ENCODE data around the gene ARVCF.

The ARVCF gene

DNA sequence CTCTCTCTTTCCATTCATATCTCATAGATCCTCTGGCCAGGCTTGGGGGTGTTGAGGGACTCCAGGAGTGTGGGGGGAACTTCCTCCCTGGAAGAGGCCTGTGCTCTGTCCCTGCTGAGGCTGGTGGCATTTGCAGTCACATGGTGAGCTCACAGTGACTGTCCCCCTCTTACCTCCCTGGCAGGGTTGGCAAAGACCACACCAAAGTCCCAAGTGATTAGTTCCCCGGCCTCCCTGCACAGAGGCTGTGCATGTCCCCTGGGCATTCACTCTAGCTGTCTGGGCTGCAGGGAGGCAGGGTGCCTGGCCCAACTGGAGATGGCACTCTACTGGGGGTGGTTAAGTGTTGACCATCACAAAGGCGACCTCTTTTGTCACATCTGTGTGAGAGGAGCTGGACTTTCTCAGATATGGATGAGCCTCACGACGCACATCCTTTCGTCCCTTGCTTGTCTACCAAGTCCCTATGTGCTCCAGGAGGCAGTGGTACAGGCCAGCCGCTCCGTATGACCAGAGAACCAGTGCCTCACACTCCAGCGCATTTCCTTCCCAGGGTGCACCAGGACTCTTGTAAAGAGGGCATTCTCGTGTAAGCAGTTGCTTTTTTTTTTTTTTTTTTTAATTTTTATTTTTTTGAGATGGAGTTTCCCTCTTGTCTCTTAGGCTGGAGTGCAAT is 13.1 kb upstream of the ARVCF start:
- DNase-seq, result no peak

DNA sequence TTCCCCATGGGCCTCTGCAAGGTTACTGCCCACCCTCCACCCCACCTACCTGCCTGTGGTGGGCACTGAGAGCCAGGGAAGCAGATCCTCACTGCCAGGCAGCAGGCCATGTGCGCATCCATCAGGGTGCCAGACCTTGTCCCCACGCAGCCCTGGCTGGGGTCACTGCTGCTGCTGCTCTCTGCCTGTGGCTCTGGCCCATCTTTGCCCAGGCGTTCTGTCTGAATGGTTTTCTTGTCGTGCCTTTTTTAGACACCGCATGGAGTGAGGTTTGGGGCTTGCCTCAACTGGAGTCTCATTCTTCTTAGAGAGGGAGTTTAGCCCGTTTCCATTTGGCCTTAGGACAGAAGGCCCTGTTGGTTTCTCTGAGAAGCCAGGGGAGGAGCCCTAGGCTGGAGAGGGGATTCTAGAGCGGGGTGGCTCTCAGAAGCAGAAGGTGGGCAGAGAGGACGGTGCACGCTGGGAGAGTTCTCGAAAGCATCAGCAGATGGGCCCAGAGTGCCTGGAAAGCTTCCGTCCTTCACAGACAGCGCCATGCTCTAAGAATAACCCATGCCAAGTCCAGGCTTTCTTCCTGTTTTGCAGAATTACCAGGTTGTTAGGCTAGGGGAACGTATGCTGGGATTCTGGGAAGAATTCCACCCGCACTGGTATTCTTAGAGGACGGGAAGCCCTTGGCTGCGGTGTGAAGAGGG is 12.4 kb upstream of the ARVCF start:
- no peak for DNase-seq

GRCh38 chr22:20027966-20028854 is 11.6 kb upstream of the ARVCF start:
- DNase-seq, result no peak

DNA sequence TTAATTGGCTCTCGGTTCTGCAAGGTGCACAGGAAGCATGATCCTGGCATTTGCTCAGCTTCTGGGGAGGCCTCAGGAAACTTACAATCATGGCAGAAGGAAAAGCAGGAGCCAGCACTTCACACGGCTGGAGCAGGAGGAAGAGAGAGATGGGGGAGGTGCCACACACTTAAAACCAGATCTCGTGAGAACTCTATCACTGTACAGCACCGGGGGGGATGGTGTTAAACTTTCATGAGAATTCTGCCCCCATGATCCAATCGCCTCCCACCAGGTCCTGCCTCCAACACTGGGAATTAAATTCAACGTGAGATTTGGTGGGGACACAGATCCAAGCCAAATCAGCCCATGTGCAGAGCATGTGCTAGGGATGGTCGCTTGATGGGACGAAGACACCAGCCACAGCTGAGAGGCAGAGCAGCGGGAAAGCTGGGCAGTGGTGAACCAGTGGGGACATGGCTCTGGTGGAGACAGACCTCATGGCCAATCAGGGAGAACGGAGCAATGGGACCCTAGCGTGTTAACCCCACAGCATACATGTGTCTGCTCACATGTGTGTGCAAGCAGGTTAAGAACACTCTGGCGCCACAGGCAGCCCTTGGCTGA is 10.5 kb upstream of the ARVCF start:
- DNase-seq, result no peak

- DNase-seq, result no peak
These were observed 9.7 kb upstream of the ARVCF start for GRCh38 chr22:20026204-20026908.

DNA sequence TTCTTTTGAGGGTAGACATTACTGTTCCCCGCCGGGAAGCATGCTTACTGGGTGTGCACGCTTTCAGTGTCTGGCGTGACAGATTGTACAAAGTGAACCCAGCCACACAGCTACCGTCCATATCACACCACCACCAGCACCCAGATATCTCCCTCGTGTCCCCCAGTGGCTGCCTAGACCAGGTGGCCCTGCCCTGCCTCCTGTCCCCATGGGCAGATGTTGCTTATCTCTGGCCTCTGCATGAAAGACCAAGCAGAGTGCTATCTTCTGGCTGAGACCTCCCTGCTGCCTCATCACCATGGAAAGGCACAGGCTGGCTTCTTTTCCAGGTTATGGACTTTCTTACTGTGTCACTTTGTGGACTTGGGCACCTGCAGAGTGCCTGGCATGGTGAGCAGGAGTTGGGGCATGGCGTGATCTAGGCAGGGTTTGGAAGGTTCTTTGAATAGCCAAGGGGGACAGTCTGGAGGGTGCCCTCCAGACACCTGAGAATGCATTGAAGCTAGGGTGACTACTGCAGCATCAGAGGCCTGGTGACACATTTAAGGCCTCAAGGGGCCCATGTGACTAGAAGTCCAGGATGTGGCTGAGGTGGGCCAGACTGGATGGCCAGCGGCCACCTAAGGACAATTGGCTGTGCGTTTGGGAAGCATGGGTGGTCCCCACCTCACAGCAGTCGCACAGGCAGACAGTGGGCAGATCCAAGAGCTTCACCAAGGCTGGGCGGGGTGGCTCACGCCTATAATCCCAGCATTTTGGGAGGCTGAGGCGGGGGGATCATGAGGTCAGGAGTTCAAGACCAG is 9.0 kb upstream of the ARVCF start:
- DNase-seq, result no peak

DNA sequence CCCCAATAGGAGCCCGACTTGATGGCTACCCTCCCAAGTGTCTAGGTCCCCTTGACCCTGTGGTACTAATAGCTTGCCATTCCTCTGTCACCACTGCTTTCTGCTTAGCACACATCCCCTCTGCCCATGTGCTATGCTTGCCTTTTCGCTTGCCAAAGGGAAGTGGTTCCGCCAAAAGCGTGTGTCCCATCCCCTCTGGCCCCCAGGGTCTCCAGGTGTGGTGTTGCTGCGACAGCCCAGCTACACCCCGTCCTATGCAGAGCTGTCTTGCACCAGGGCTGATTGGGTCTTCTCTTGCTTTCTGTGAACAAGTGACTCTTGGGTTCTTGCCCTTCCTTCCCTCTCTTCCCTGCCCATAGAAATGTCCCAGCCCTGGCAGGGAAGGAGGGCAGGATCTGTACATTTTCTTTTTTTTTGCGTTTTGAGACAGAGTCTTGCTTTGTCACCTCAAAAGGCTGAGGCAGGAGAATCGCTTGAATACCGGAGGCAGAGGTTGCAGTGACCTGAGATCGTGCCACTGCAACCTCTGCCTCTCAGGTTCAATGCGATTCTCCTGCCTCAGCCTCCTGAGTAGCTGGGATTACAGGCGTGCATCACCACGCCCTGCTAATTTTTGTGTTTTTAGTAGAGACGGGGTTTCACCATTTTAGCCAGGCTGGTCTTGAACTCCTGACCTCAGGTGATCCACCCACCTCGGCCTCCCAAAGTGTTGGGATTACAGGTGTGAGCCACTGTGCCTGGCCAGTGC is 8.2 kb upstream of the ARVCF start:
- DNase-seq, result no peak

DNA sequence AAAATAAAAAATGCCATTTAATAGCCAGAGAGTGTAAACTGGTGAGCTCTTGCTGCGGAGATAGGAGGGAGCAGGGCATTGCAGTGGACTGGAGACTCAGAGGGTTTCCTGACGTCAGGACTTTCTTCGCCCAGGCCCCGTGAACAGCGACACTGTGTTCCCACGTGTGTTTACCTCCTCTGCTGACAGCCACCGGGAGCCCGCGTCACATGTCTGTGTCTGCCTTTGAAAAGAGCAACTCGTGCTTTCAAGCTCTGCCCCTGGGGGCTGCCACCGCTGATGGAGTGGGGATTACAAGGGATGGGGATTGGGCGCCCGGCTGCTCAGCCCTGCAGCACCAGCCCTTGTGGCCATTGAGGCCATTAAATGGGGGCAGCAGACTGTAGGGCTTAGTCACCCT is 7.6 kb upstream of the ARVCF start:
- no peak for DNase-seq

GRCh38 chr22:20022978-20023613 is 6.5 kb upstream of the ARVCF start:
- DNase-seq, result no peak

- no peak for DNase-seq
These were observed 5.8 kb upstream of the ARVCF start for GRCh38 chr22:20022231-20022977.

GRCh38 chr22:20021196-20022181 is 4.9 kb upstream of the ARVCF start:
- no peak for DNase-seq

DNA sequence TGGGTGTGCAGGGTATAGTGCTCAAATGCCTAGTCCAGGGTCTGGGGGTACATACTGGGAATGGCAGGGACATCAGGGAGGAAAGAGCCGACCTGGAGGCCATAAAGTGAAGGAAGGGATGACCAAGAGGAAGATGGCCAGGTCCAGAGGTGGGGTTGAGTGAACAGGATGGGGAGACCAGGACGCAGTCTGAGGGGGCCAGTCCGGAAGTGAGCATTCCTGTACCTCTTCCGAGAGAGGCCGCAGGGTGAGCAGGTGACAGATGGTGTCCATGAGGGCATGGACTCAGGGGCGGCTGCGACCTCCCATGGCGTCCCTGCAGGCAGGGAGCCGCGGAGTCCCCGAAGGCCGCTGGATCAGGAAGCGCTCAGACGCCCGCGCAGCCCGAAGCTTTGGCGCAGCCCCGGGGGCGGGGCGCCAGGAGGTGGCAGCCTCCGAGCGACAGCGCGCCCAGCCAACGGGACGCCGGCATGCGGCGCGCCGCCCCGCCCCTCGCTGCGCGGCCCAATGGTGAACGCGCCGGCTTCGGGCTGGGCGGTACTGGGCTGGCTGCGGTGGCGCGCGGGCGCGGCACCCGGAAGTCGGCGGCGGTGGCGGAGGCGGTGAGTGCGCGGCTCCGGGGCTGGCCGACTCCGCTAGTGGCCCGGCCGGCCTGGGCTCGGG is 4.0 kb upstream of the ARVCF start, which contains the start of gene TANGO2:
TANGO2 (plus strand) TSS at position 578 of the 663 bp plus-strand sequence. CDS start 15,689 bp downstream, outside the sequence.
- DNase-seq, result peak; percentile 90

GRCh38 chr22:20019661-20020532 is 3.3 kb upstream of the ARVCF start:
- no peak for DNase-seq

DNA sequence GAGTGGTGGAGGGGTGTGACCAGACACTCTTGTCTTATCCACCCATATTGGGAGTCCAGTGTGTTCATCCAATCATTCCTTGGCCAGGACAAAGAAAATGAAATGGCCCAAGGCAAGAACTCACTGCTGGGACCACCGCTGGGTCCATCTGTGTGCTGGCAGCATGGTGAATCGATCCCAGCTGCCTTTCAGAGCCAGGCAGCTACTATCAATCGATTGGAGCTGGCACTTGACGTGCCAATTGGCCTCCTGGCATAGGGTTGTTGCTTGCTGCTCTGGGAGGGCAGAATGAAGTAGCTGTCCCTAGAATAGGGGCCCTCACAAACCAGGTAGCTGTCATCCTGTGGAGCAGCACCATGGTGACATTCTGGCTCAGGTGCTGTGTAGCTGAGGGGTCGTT is 1.4 kb upstream of the ARVCF start:
- no peak for DNase-seq

- no peak for DNase-seq
These were observed 967 bp upstream of the ARVCF start for GRCh38 chr22:20017622-20017958.

GRCh38 chr22:20015971-20016733 is 471 bp downstream of the ARVCF start:
- no peak for DNase-seq

Data from NCI-H1436 (cell line).